NCI-H446 (cell line): ENCODE data around the gene NUTM2A.
"Not testable (repeated sequence)": the region's sequence is repeated elsewhere in the genome, so short reads cannot be mapped to it uniquely, and the experiment has no call there.

Experiments used
- DNase-seq, 2 experiments: peaks; one replicate each; lab custom pipeline; 2025; lab: John Stamatoyannopoulos, UW

NUTM2A gene, protein sequence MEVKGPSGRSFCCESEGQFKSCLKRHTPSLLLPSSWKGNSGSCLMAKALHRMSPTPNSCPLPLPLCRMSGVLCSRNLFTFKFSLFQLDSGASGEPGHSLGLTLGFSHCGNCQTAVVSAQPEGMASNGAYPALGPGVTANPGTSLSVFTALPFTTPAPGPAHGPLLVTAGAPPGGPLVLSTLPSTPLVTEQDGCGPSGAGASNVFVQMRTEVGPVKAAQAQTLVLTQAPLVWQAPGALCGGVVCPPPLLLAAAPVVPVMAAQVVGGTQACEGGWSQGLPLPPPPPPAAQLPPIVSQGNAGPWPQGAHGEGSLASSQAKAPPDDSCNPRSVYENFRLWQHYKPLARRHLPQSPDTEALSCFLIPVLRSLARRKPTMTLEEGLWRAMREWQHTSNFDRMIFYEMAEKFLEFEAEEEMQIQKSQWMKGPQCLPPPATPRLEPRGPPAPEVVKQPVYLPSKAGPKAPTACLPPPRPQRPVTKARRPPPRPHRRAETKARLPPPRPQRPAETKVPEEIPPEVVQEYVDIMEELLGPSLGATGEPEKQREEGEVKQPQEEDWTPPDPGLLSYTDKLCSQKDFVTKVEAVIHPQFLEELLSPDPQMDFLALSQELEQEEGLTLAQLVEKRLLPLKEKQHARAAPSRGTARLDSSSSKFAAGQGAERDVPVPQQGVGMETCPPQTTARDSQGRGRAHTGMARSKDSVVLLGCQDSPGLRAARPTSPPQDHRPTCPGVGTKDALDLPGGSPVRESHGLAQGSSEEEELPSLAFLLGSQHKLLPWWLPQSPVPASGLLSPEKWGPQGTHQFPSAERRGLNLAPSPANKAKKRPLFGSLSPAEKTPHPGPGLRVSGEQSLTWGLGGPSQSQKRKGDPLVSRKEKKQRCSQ

DNA sequence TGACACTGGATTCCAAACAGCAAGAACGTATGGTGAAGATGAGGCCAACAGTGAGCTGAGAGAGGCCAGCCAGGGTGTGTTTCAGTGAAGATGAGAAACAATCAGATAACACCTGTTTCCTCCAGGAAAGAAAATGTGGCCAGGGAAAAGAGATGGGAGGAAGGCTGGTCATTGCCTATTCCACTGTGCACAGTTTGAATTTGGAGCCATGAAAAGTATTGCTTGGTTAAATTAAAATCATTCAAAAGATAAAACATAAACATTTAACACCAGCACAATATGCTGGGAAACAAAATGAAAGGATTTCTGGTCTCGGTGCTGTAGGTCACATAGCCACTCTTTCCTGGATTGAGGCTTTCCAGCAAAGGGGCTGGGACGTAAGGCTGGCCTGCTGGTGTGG lies at the start of gene NUTM2A:
Gene NUTM2A, plus strand, starts transcription at position 301 of the 400 bp plus-strand sequence. CDS start 383 bp downstream, outside the sequence.
- DNase-seq = not testable (repeated sequence)

DNA sequence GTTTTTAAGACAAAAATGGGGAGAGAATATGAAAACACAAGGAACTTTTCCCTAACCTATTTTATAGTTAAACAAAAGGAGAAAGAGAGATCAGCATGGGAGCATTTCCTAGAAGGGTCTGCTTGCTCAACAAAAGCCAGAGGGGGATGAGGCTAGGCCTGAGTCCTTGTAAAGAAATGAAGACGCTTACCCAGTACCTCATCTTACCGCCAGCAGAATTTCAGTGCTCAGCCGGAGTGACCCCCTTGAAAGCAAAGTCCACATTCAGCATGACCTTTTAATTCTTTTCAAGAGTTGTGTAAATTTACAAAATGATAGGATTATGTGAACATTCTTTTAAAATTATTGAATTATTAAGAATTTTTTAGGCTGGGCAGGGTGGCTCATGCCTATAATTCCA lies 47.7 kb upstream of the NUTM2A start:
- DNase-seq = not testable (repeated sequence)

DNA sequence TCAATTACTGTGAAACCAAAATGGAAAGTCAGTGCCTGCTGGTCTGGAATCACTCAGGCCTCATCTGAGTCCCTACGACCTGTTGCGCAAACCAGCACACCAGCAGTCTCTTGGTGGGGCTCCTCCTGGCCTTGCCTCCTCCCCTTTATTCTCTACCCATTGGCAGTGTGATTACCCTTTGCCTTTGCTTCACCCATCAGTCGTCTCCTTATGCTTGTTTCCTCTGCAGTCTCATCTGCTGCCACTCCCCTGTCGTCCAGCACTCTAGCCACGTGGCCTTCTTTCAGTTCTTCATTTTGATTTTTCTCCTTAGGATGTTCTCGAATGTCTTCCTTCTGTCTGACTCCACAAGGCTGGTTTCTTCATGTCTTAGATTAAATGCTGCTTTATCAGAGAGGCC lies 40.8 kb upstream of the NUTM2A start:
- not testable (repeated sequence) for DNase-seq

DNA sequence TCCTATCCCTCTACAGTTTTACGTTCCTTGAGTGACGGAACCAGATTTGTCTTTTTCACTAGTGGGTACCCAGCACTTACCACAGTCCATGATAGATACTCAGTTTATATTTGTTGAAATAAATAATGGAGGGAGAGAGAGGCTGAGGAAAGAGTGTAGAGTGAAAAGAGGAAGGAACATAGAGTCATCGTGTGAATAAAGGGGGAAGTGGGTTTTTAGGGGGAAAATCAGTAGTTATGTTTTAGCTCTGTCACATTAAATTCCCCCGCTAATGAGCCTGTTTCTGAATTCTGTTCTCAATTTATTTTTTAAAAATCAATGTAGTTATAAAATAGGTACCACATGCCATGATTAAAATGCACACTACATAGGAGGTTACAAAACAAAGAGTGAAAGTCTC lies 39.2 kb upstream of the NUTM2A start:
- DNase-seq = not testable (repeated sequence)

DNA sequence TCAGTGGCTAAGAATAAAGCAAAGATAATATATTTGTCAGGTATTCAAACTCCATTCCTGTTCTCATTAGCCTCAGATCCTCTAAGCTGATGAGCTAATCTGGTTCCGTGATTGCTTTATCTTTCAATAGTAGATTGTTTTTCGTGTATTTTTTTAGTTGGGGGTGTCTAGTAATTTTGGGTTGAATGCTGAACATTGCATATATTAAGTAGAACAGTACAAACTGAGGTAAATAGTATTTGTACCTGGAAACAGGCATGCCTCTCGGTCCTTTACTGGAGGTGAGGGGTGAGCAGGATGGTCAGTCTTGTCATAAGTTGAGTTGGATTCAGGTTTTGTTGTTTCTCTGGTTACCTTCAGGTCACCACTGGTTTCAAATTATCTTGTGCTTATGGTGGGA lies 37.7 kb upstream of the NUTM2A start:
- not testable (repeated sequence) for DNase-seq

DNA sequence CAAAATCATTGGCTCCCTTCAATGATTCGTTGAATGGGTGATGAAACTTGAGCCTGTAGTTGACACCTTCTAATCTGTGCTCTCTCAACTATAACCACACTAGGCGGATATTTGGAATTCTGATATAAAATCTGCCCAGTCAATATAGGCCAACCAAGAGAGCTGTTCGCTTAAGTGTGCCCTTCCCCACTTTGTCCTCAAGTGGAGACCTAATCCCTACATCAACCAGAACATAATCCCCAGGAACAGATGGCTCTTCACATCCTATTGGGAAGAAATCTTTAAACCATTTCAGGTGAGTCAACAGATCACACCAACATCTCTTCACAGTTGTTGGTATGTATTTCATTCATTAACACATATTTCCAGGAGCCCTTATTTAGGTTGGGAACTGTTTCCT lies 33.4 kb upstream of the NUTM2A start:
- DNase-seq = not testable (repeated sequence)

DNA sequence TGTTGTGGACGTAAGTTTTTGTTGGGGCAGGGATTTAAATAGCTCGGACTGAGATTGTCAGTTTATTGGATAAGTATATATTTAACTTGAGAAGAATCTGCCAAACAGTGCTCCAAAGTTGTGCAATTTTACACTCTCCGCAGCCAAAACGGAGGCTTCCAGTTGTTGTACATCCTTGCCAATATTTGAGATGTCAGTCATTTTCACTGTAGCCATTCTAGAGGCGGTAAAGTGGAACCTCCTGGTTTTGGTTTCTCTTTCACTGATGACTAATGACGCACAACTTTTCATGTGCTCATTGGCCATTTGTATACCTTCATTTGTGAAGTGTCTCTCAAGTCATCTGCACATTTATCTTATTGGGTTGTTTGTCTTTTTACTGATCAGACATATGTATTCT lies 24.3 kb upstream of the NUTM2A start:
- DNase-seq = peak in 1 of 2 experiments; percentile 2

DNA sequence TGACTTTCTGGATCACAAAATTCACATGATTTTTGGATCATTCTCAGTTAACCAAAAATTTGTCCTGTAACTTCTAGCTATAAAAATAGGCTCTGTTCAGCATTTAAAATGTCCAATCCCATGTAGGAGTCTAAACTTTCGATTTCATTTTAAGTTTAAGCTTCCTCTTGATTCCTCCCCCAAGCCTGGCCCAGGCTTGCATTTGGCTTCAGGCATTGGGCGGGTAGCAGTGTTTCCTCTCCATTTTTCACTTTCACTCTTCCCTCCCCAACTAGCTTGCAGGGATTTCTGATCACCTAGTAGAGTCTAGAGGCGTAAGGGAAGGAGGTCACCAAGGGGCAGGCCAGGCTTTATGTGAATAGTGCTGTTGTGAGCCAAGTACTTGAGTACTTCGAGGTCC lies 20.4 kb upstream of the NUTM2A start:
- not testable (repeated sequence) for DNase-seq

DNA sequence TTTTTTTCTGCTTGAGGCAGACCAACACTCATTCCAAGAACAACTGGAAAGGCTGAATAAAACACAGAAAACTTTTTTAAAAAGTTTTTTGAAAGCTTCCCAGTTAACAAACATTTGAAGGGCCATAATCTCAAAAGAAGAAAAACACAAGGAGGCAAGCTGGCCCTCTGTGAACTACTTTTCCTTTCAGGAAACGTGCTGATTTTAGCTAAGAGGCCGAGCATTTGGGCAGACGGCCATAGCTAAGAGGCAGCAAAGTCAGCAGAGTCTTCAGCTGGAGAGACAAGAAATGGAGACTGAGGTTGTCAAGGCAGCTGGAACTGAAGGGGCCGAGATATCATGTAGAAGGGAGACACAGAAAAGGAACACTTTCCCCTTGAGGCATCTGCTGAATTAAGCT lies 18.3 kb upstream of the NUTM2A start:
- not testable (repeated sequence) for DNase-seq

DNA sequence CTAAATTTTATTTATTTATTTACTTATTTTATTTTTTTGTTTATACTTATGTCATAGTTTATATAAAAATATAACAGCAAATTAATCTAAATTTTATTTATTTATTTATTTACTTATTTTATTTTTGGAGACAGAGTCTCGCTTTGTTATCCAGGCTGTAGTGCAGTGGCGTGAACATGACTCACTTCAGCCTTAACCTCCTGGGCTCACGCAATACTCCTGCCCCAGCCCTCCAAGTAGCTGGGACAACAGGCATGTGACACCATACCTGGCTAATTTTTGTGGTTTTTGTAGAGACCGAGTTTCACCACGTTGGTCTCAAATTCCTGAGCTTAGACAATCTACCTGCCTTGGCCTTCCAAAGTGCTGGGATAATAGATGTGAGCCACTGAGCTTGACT lies 14.9 kb upstream of the NUTM2A start:
- not testable (repeated sequence) for DNase-seq

DNA sequence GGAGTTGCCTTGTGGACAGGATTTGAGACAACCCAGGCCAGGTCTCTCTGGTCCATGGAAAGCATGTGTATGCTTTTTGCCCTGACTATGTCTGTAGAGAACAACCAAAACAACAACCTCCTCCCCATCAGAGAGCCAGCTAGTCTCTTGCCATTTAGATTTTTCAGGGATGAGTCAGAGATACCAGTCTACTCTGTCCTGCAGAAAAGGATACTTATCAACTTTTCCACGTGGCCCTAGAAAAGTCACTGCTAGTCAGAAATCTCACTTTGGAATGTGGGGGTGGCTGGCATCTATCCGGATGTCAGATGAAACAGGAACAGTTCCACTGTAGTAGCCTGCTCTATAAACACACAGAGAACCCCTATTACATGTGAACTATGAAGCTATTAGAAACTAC lies 13.4 kb upstream of the NUTM2A start:
- DNase-seq = not testable (repeated sequence)

DNA sequence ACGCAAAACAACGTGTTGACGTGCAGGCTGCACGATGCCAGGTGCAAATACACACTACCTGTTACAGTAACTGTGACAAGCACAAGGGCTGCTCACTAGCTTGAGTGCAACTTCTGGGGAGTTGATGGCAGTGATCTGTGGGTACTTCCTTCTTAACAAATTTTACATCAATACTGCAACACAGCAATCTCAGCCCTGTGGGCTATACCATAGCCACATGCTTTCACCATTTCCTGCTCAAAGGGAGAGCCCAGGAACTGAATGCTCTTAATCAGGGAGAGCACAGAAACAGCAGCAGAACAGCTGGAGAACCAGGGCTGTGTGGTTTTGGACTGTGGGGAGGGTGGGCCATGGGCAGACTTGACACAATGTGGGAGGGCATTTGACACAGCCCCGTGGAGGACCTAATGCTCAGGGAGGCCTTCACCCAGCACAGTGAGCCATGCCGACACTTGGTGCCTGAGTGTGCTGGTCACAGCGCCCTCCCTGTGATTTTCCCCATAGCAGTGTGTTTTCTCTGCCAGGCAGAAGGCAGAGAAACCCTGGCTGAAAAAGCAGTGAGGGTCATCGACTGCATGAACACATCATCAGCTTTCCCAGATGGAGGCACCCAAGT lies 12.0 kb upstream of the NUTM2A start:
- not testable (repeated sequence) for DNase-seq

DNA sequence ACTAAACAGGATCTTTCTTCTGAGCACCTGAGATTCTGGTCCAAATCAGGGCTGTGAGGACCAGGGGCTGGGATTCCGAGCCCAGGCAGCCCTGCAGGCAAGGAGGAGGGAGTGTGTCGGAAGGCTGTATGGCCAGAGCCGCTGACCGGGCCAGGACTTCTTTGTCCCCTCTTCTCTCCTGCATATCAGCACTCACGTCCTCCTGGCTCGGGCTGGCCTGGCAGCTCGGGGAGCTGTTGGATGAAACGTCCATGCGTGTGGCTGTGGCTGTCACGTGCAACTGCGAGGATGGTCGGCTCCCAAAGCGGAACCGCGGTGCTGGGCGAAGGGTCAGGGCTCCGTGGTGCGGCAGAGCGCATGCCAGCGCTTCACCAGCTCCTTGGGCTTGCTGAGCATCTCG lies 11.4 kb upstream of the NUTM2A start:
- not testable (repeated sequence) for DNase-seq

DNA sequence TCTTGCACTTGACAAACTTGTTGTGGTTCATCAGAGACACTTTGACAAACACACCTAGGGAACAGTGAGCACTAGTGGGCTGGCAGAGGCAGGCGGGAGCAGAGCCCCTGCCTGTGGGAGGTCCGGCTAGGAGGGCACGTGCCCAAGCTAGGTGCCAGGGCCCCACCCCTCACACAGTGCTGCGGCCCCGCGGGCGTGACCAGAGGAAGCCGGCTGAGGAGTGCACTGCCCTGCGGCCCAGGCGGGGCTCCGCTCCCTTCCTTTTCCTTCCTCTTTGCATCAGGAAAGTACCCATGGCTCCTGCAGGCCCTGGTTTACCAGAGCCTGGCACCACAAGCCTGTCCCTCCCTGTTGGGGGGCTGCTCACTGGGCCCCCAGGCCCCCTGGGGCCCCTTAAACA lies 9.1 kb upstream of the NUTM2A start:
- not testable (repeated sequence) for DNase-seq

DNA sequence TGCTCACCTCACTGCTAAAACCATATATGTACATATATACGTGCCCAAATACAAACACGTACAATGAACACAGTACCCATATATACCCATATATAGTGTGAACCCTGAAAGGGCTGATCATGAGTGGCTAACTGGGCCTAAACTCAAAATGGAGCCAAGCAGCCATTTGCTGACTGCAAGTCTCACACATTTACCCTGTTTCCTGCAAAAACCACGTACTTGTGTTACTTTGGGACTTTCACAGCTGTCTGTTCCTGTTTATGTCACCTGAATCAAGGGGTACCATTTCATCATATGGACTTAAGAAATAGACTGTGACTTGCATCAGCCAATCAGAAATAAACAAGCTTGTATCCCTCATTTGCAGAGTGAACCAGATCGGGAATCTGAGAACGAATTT lies 5.9 kb upstream of the NUTM2A start:
- not testable (repeated sequence) for DNase-seq

DNA sequence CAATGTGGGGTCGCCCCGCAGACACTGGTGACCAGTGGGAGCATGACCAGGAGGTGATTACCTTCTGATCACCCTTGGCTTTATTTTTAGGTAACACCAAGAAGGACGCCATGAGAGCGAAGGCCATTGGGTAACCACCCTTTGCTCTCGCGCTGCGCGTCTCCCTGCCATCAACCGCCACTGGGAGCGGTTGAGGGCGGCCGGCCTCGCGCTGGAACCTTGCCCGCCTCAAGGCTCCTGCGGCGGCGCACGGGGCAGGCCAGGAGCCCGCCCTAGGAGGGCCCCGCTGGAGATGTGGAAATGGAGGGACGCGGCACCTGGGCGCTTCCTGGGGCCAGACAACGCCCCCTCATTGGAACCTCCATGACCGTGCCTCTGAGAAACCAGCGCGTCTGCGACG lies 2.5 kb upstream of the NUTM2A start:
- DNase-seq = not testable (repeated sequence)

DNA sequence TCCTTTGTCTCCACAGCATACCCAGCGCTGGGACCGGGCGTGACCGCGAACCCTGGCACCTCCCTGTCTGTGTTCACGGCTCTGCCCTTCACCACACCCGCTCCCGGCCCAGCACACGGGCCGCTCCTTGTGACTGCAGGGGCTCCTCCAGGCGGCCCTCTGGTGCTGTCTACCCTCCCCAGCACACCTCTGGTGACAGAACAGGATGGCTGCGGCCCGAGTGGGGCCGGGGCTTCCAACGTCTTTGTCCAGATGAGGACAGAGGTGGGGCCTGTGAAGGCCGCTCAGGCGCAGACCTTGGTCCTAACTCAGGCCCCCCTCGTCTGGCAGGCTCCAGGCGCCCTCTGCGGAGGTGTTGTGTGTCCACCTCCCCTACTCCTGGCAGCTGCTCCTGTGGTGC lies 3.0 kb downstream of the NUTM2A start:
- DNase-seq = not testable (repeated sequence)

DNA sequence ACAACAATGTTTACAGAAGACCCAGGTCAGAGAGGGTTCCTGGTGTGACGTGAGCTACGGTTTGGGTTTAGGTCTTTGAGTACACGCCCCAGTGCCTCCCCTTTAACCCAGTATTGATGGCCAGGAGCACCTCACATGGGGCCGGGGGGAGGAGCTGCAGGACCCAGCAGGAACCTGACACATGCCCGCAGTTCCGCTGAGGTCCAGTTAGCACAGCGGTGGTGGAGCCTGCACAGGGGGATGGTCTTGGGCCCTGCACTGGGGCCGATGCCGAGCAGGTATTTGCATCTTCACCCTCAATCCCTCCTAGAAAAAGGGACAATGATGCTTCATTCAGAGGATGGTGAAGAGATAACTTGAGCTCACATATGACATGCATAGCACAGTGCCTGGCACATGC lies 4.0 kb downstream of the NUTM2A start:
- DNase-seq = not testable (repeated sequence)

DNA sequence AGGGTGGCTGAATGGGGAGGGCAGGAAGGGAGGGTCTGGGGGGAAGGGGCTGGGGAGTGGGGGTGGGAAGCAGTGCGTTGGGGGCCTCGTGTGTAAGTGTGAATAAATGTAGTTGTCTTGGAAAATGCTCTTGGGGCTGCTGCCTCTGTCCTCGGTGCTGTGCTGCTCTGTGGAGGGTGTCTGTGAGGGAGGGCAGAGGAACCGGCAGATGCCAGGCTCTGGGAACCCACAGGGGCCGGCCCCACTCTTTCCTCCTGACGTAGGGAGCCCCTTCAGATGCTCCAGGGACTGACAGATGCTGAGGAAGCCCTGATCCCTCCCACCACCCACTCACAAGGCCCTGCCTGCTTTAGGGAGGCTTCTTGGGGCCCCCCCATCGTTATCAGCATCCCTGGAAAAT lies 9.6 kb downstream of the NUTM2A start:
- DNase-seq = not testable (repeated sequence)

DNA sequence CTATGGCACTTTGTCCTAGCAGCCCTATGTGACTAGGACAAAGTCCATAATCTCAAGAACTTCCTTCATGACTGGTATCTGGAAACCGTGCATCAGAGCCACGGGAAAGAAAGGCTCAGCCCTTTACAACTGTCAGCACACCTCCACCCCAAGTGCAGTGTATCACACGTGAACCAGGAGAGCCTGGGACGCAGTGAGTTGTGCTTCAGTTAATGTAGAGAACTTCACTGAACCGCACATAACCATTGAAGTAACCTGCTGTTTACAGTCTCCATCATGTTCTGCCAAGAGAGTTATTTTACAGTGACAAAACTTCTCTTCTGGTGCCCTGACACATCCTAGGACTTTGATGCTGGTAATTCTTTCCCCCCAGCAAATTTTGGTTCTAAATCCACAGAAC lies 12.0 kb downstream of the NUTM2A start:
- not testable (repeated sequence) for DNase-seq

DNA sequence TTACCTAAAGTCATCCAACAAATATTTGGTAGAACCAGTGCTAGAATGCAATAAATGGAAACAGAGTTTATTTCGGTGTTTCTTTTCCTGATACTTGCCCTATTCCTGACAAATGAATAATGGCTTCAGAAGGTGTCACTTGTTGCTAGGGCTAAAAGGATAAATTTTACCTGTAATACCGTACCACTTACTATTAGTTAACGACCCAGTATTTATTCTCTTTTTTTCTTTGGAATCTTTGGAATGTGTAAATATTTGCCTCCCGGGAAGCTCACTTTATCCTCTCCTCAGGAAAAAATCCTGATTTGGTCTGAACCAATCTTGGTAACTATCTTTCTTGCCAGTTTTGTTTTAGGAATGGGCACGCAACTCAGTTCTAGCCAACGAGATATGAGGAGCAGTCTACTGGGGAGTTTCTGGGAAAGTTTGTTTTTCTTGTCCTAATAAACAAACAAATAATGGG lies 14.1 kb downstream of the NUTM2A start:
- not testable (repeated sequence) for DNase-seq

DNA sequence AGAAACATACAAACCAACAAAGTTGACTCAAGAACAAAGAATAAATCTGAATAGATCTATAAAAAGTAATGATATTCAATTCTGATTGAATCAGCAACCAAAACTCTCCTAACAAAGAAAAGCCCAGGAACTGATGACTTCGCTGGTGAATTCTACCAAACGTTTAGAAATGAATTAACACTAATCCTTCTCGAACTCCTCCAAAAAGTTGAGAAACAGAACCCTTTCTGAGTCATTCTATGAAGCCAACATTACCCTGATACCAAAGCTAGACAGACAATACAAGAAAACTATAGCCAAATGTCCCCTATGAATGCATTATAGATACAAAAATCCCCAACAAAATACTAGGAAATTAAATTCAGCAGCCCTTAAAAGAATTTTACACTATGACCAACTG lies 16.9 kb downstream of the NUTM2A start:
- not testable (repeated sequence) for DNase-seq
